ENCODE results near the gene MEG3.

Gene MEG3

GRCh38 chr14:100898465-100898864 is 72.5 kb downstream of the MEG3 start:
- no peak for DNase-seq (ENCODE audit: low read depth)

DNA sequence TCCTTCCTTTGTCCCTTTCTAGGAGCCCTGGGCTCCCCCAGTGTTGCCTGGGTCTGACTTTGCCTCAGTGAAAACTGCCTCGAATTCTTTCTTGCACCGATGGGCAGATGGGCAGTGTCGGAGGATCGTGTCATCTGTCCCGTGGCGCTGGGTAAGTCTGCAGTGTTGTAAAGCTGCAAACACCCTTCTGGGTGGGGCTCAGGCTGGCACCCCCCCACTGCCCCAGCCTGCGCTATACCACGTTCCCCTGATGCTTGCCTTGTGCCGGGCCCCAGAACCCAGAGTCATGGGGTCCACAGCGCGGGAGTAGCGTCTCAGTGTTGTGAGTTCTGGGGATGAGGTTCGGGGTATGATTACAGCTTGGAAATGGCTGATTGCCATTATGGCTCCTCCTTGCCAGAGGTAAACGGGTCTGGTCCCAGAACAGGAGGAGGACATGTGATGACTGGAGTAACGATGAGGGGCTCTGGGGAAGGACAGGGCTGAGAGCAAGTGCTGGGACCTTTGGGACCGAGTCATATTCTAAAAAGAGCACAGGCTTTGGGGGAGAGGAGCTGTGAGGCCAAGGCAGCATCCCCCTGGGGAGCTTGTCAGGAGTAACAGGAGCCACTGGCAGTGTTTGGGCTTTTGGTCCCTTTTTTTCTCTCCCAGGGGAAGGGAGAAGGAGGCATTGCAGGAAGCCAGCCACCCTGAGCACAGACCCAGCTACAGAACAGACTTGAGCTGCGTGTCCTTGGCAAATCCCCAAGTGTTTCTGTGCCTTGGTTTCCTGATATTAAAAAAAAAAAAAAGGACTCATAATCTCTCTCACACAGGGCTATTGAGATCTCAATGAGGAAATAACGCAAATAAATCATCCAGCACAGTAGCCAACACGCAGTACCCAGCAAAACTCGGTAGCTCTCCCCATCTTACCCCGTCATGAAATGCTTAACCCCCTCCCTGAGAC is 73.3 kb downstream of the MEG3 start:
- DNase-seq (ENCODE audit: low read depth): no peak

DNA sequence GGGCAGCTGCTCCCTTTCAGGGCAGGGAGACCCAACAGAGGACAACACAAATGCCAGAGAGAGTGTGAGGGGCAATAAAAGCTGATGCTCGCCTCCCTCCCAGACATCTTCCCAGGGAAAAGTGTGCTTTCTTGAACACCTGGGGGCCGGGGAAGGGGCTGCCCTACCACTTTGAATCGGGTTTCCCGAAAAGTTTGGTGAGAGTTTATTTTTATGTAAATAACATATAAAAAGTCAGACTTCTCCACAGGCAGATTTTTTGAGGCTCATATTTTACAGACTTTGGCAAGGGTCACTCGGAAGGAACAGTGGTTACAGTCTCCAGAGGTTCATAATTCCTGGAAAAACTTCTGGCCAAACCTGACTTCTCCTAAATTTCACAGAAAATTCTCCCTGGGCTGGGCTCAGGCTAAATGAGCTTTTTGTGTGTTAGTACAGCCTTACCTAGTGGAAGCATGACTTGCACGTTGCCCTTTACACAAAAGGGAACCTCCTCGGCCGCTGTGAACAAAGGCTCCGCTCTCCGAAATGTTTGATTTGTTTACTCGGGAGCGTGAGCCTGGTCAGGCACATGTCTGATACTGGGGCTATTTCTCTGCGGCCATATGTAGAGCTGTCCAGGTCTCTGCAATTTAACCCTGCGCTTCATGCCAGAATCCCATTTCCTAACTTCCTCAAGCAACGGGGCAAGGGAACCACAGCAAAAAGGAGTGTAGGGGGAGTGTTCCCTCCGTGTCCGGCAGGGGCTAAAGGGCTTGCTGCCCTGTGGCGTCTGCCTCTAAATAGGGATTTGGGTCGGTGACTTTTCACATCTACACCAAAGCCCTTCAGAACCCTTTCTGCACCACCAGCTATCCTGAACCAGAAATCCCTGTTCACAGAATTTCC is 74.2 kb downstream of the MEG3 start:
- no peak for DNase-seq (ENCODE audit: low read depth)

DNA sequence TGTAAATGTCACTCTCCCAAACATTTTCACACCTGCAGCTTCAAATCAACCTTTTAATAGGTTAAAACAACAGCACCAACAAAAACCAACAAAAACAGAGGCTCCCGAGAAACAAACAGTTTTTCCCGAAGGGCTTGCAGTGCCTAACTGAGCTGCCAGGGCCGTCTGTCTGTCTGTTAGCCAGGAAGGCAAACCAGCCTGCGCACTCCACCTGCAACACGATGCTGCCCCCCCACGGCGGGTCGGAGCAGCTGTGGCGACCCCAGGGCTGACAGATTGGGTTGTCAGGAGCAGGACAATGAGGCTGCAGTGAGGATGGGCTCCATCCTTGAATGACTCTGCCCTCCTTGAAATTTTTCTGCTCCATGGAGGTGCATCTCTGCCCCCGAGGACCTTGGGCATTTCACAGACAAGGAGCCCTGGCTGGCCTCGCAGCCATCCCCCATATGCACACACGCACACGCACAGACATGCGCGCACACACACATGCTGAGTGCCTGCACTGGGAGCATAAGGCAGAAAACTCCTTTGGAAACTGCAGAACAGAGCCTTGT is 75.0 kb downstream of the MEG3 start:
- no peak for DNase-seq (ENCODE audit: low read depth)

DNA sequence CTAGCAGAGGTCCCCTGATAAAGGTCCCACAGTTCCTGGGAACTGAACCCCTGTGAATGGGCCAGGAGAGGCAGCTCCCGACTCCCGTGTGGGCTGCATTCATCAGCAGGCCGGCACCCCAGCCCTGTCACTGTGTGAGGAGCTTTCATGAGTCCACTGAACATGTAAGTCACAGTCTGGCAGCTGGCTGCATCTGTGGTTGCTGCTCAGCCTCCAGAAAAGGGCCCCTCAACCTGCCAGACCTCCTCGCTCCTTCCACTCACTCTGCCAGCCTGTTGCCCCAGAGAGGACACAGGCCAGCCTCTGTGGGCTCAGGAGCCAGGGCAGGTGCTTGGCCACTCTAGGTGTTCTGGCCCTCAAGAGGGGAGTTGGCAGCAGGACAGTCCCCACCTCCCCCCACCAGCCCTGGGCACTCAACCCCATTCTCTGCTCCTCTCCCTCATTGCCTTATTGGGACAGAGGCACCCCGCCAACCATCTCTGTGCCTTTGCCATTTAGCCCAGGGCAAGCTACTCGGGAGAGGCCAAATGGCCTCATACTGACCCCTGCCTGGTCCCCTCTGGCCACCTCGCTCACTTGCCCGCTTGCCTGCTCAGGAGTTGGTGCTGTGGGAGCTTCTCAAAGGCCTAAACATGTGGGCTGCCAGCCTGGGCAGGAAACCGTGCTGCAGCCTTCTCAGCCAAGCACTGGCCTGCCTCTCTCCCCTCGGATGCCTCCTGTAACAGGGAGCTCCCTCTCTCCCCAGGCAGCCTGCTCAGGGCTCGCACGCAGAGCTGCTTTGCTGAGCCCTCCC is 75.7 kb downstream of the MEG3 start:
- no peak for DNase-seq (ENCODE audit: low read depth)

DNA sequence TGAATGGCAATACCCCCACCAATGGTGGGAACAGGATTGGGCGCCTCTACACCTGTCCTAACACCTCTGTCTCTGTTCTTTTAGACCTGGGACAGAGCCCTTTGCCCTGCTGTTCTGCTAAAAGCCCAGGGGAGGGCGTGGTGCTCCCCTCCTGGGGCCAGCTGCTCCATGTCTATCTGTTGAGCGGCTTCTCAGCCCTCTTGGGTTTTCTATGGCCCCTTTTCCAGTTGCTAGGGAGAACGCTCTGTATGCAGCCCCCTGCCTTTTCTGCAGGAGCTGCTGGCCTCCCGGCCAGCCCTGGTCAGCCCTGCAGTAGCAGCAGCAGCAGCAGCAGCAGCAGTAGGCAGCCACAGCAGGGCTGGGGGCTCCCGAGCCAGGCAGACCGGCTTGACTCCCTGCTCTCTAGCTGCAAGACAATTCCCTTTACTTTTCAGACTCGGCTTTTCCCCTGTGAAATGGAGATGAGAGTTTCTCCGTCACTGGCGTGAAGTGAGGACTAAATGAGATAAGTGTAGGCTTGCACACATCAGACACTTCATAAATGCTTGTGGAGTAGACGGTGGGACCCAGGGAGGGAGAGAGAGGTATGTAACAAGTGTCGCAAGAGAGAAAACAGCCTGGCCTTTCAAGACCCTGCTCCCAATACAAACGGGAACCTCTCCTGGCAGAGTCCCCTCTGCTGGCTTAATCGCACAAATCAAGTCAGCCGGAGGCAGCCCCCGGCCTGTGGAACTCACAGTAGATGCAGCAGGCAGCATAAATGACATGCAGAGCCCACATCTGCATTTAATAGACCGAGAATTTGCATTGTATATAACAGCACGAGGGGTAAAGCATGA is 76.6 kb downstream of the MEG3 start:
- DNase-seq (ENCODE audit: low read depth): no peak

GRCh38 chr14:100903134-100903468 is 77.2 kb downstream of the MEG3 start:
- no peak for DNase-seq (ENCODE audit: low read depth)

- DNase-seq (ENCODE audit: low read depth): no peak
Observed at GRCh38 chr14:100903672-100904185, 77.8 kb downstream of the MEG3 start, which contains the start of gene RTL1. RTL1 (minus strand) TSS chr14:100903722; CDS start chr14:100884788, 18,934 bp downstream.

DNA sequence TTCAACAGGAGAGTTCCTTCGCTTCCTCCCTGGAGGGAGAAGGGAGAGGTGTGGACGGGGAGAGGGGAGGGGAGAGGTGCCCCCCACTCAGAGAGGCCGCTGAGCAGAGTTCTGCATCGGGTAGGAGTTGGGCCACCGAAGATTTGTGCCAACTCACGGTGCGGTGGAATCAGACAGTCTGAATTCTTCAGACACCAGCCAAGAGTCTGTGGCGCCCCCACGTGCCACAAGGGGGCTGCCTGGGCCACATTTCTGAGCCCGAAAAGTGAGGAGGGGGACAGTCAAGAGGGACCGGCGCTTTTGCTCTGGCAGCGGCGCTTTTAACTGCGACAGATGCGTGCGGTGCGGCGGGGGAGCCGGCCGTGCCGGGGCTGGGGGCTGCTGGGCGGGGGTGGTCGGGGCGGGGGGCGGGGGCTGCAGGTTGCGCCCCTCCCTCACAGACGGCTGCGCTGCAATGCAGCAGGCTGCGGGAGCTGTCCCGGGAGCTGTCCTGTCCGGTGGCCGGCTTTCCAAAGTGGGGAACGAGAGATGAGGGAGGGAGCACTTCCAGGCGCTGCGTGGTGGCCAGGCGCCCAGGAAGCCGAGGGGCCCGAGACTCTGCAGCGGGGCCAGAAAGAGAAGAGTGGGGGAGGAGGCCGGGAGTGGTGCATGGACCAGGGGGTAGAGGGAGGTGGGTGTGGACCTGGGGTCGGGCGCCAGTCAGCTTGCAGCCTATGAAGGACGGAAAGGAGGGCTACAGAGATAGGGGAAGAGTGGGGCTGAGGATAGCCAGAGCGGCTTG is 78.6 kb downstream of the MEG3 start:
- no peak for DNase-seq (ENCODE audit: low read depth)

DNA sequence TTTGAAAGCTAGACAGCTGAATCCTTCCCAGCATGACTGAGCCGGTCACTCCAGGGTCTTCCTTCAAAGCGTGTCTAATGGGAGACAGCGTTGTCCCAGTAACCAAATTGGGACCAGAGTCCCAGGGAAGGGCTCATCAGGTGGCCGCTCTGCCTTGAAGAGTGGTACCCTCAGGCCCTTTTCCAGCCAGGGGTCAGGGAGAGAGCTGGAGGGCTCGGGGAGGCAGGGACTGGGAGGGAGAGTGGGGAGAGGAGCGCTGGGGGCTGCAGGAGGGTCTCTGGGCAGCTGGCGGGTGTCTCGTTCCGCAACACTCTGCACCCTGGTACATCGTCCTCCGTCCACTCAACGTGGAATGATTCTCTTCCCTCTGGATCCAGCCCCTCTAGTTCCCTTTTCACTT is 79.2 kb downstream of the MEG3 start:
- DNase-seq (ENCODE audit: low read depth): no peak

DNA sequence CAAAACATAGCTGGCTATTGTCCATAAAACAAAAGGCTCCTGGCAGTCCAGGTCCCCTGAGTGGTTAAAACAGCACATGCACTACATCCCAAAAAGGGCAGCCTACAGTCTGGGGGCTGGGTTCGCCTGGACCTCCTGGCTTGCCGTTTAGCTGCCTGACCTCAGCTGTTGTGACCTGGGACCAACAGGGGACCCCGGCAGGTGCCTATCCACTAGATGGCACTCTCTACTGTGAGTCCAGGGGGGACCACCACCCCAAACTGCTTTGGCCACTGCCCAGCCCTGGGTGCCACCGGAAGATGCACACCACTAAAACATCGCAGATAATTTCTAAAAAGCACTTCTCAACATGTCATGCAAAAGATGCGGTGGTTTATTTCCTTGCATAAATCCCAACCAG is 80.5 kb downstream of the MEG3 start:
- no peak for DNase-seq (ENCODE audit: low read depth)

DNA sequence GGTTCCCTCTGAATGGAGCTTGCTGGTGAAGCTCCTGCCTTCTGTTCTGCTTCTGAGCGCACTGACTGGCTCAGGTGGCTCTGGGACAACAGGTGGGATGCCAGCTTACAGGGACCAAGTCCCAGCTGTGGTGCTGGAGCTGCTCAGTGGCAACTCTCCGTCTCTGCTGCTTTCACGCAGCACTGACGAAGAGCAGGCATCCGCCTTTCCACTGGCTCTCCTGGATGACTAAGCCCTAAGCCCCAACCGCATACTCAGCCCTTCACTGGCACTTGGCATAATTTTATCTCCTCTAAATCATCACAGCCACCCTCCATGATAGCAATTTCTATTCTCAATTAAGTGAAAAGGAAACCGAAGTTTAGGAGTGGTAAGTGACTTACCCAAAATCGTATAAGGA is 81.3 kb downstream of the MEG3 start:
- DNase-seq (ENCODE audit: low read depth): no peak

- DNase-seq (ENCODE audit: low read depth): no peak
Observed at GRCh38 chr14:100909439-100909838, 83.5 kb downstream of the MEG3 start.

Data from stimulated activated CD8-positive, alpha-beta memory T cell treated with anti-CD3 and anti-CD28 coated beads, Interleukin-7, amount 100 ng/mL, for 24 hours (primary cell).